ENCODE results near the gene CHST3.
A peak's percentile ranks its signal among the peaks of the same experiment; 100 is the strongest.

CHST3 gene

DNA sequence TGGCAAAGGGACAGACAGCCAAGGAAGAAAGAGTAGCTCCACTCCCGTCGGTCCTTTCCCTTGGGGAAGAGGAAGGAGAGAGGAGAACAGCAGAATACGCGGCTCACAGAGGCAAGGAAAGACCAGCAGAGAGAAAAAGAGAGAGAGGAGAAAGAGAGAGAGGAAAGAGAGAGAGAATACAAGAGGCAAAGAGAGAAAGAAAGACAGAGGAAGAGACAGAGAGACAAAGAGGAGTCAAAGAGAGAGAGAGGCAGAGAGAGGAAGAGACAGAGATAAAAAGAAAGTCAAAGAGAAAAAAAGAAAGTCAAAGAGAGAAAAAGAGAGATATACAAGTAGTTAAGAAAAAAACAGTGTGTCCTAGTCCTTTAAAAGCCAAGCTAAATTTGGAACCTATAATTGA, 23.4 kb upstream of the CHST3 start:
- TF ChIP-seq TAF1 (IDR thresholded peaks at IDR 0.05; ENCODE audit: low read depth) = no peak

GRCh38 chr10:71941318-71941717, 22.9 kb upstream of the CHST3 start:
- no peak for TF ChIP-seq MAX (IDR thresholded peaks at IDR 0.05)
- TF ChIP-seq YY1 (IDR thresholded peaks at IDR 0.05; ENCODE audit: low read depth) = no peak
- no peak for TF ChIP-seq CEBPB (IDR thresholded peaks at IDR 0.05)

- no peak for TF ChIP-seq TCF12 (IDR thresholded peaks at IDR 0.05; ENCODE audit: low read depth)
- TF ChIP-seq, protein P1, sequence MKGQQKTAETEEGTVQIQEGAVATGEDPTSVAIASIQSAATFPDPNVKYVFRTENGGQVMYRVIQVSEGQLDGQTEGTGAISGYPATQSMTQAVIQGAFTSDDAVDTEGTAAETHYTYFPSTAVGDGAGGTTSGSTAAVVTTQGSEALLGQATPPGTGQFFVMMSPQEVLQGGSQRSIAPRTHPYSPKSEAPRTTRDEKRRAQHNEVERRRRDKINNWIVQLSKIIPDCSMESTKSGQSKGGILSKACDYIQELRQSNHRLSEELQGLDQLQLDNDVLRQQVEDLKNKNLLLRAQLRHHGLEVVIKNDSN (IDR thresholded peaks at IDR 0.05) = peak; percentile 15; the same call in 1 of the 2 replicates
- TF ChIP-seq EP300 (IDR thresholded peaks at IDR 0.05; ENCODE audit: borderline replicate concordance) = no peak
- no peak for TF ChIP-seq CEBPB (IDR thresholded peaks at IDR 0.05)
Observed at GRCh38 chr10:71945819-71946474, 18.2 kb upstream of the CHST3 start.

DNA sequence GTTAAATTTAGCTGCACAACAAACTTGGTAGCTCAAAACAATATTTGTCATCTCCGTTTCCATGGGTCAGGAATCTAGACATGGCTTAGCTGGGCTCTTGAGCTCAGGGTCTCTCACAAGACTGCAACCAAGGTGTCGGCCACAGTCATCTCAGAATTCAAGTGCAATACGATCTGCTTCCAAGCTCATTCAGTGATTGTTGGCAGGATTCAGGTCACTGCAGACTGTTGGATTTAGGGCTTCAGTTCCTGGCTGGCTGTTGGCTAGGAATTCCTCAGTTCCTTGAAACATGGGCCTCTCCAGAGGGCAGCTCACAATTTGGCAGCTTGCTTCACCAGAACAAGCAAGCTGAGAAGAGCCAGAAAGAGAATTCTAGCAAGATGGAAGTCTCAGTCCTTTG, 17.5 kb upstream of the CHST3 start:
- no peak for TF ChIP-seq ZBTB7A (IDR thresholded peaks at IDR 0.05; ENCODE audit: low read depth)
- TF ChIP-seq, protein P1 (IDR thresholded peaks at IDR 0.05) = no peak
- no peak for TF ChIP-seq RAD21 (IDR thresholded peaks at IDR 0.05; ENCODE audit: low read depth)
- no peak for TF ChIP-seq CREB1 (IDR thresholded peaks at IDR 0.05; ENCODE audit: low read depth)
- TF ChIP-seq FOXM1 (IDR thresholded peaks at IDR 0.05; ENCODE audit: borderline replicate concordance, low read depth) = no peak
- no peak for TF ChIP-seq EGR1 (IDR thresholded peaks at IDR 0.05)
- no peak for TF ChIP-seq CEBPB (IDR thresholded peaks at IDR 0.05)
- TF ChIP-seq MAX (IDR thresholded peaks at IDR 0.05) = no peak
- no peak for TF ChIP-seq TEAD4 (IDR thresholded peaks at IDR 0.05)
- TF ChIP-seq EP300 (IDR thresholded peaks at IDR 0.05; ENCODE audit: borderline replicate concordance) = no peak
- TF ChIP-seq, protein P2, sequence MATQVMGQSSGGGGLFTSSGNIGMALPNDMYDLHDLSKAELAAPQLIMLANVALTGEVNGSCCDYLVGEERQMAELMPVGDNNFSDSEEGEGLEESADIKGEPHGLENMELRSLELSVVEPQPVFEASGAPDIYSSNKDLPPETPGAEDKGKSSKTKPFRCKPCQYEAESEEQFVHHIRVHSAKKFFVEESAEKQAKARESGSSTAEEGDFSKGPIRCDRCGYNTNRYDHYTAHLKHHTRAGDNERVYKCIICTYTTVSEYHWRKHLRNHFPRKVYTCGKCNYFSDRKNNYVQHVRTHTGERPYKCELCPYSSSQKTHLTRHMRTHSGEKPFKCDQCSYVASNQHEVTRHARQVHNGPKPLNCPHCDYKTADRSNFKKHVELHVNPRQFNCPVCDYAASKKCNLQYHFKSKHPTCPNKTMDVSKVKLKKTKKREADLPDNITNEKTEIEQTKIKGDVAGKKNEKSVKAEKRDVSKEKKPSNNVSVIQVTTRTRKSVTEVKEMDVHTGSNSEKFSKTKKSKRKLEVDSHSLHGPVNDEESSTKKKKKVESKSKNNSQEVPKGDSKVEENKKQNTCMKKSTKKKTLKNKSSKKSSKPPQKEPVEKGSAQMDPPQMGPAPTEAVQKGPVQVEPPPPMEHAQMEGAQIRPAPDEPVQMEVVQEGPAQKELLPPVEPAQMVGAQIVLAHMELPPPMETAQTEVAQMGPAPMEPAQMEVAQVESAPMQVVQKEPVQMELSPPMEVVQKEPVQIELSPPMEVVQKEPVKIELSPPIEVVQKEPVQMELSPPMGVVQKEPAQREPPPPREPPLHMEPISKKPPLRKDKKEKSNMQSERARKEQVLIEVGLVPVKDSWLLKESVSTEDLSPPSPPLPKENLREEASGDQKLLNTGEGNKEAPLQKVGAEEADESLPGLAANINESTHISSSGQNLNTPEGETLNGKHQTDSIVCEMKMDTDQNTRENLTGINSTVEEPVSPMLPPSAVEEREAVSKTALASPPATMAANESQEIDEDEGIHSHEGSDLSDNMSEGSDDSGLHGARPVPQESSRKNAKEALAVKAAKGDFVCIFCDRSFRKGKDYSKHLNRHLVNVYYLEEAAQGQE (IDR thresholded peaks at IDR 0.05; ENCODE audit: low read depth) = no peak

- TF ChIP-seq NFIC (IDR thresholded peaks at IDR 0.05) (no peak), EGR1 (IDR thresholded peaks at IDR 0.05) (no peak), TEAD4 (IDR thresholded peaks at IDR 0.05) (no peak), YY1 (IDR thresholded peaks at IDR 0.05; ENCODE audit: low read depth) (no peak), RAD21 (IDR thresholded peaks at IDR 0.05; ENCODE audit: low read depth) (no peak), CREB1 (IDR thresholded peaks at IDR 0.05; ENCODE audit: low read depth) (no peak), TCF12 (IDR thresholded peaks at IDR 0.05; ENCODE audit: low read depth) (no peak), MAX (IDR thresholded peaks at IDR 0.05) (no peak), FOXM1 (IDR thresholded peaks at IDR 0.05; ENCODE audit: borderline replicate concordance, low read depth) (no peak), ZBTB7A (IDR thresholded peaks at IDR 0.05; ENCODE audit: low read depth) (no peak), EP300 (IDR thresholded peaks at IDR 0.05; ENCODE audit: borderline replicate concordance) (no peak), CEBPB (IDR thresholded peaks at IDR 0.05) (no peak), TAF1 (IDR thresholded peaks at IDR 0.05; ENCODE audit: low read depth) (no peak)
- TF ChIP-seq, protein P2 (IDR thresholded peaks at IDR 0.05; ENCODE audit: low read depth) = no peak
- TF ChIP-seq, protein P1 (IDR thresholded peaks at IDR 0.05) = no peak
Observed at GRCh38 chr10:71948496-71949067, 15.6 kb upstream of the CHST3 start.

DNA sequence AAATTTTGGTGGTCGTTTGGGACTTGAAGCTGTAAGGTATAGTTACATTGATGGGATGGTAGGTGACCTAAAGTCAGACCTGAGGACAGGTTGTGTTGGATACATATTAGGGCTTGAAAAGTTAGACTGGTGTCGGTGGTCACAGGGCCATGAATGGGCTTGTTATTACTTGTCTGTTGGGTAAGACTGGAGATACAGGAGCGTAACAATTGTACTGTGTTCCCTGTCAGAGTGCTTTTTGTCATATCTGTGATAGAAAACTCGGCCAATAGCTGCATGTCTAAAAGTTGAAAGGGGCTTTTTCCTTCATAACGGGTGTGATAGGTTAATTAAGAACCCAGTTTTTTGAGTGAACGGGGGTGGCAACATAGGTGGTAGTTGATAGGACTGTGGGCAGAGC, 13.5 kb upstream of the CHST3 start:
- TF ChIP-seq NFIC (IDR thresholded peaks at IDR 0.05) (no peak), CREB1 (IDR thresholded peaks at IDR 0.05; ENCODE audit: low read depth) (no peak), EP300 (IDR thresholded peaks at IDR 0.05; ENCODE audit: borderline replicate concordance) (no peak), EGR1 (IDR thresholded peaks at IDR 0.05) (no peak), YY1 (IDR thresholded peaks at IDR 0.05; ENCODE audit: low read depth) (no peak), TAF1 (IDR thresholded peaks at IDR 0.05; ENCODE audit: low read depth) (no peak), TEAD4 (IDR thresholded peaks at IDR 0.05) (no peak), FOXM1 (IDR thresholded peaks at IDR 0.05; ENCODE audit: borderline replicate concordance, low read depth) (no peak), CEBPB (IDR thresholded peaks at IDR 0.05) (no peak), RAD21 (IDR thresholded peaks at IDR 0.05; ENCODE audit: low read depth) (no peak), TCF12 (IDR thresholded peaks at IDR 0.05; ENCODE audit: low read depth) (no peak), MAX (IDR thresholded peaks at IDR 0.05) (no peak), ZBTB7A (IDR thresholded peaks at IDR 0.05; ENCODE audit: low read depth) (no peak)
- TF ChIP-seq, protein P1 (IDR thresholded peaks at IDR 0.05) = no peak
- TF ChIP-seq, protein P2 (IDR thresholded peaks at IDR 0.05; ENCODE audit: low read depth) = no peak
